GM23338 (cell line): ENCODE results near the gene RBM33. TPM values are rescaled to one million over a fixed set of nuclear protein-coding genes. Genes with fewer than 3 reads are reported as not detected.

Source experiments
- ATAC-seq: fragments of 200-7000 bp; cut with Tn5 transposase; 3 replicates; pipeline ENCODE4 v1.9.1; 2020
- DNase-seq: peaks from one replicate; pipeline ENCODE4 v3.0.0-alpha.2; 2015; ENCODE audit warnings: low spot score
- H2AFZ ChIP-seq: fragments of 200-600 bp; sonication (generic); 2 replicates; pipeline ENCODE4 v1.8.0; 2016; ENCODE audit warnings: antibody characterized with exemption, mild to moderate bottlenecking, moderate library complexity
- H3F3A ChIP-seq: fragments of 200-600 bp; sonication (generic); replicated peaks from 2 replicates; pipeline ENCODE4 v1.8.0; 2017; ENCODE audit warnings: antibody characterized with exemption, mixed run types, low read depth
- H3K27ac ChIP-seq: fragments of 200-600 bp; sonication (generic); 2 replicates; pipeline ENCODE4 v1.6.1; 2016; ENCODE audit warnings: low read depth
- H3K27me3 ChIP-seq: fragments of 200-600 bp; sonication (generic); 2 replicates; pipeline ENCODE4 v1.8.0; 2016; ENCODE audit warnings: mild to moderate bottlenecking, mixed run types, moderate library complexity; ENCODE audit not compliant: insufficient read depth
- H3K36me3 ChIP-seq: fragments of 200-600 bp; sonication (generic); 2 replicates; pipeline ENCODE4 v1.8.0; 2016; ENCODE audit warnings: mild to moderate bottlenecking; ENCODE audit not compliant: insufficient read depth
- H3K4me1 ChIP-seq: fragments of 200-600 bp; sonication (generic); 2 replicates; pipeline ENCODE4 v1.8.0; 2016; ENCODE audit warnings: mild to moderate bottlenecking, moderate library complexity; ENCODE audit not compliant: insufficient read depth
- H3K4me2 ChIP-seq: fragments of 200-600 bp; sonication (generic); 2 replicates; pipeline ENCODE4 v1.7.1; 2017; ENCODE audit warnings: mixed run types
- H3K4me3 ChIP-seq: fragments of 200-600 bp; sonication (generic); 2 replicates; pipeline ENCODE4 v1.6.1; 2016; ENCODE audit warnings: mixed run types
- H3K79me2 ChIP-seq: fragments of 200-600 bp; sonication (generic); replicated peaks from 2 replicates; pipeline ENCODE4 v1.8.0; 2017; ENCODE audit warnings: mild to moderate bottlenecking; ENCODE audit not compliant: insufficient read depth
- H3K9me2 ChIP-seq: fragments of 200-600 bp; sonication (generic); 2 replicates; pipeline ENCODE4 v1.8.0; 2017; ENCODE audit not compliant: insufficient read depth
- H4K20me1 ChIP-seq: fragments of 200-600 bp; sonication (generic); replicated peaks from 2 replicates; pipeline ENCODE4 v1.8.0; 2017; ENCODE audit warnings: mild to moderate bottlenecking; ENCODE audit not compliant: insufficient read depth
- H3K27ac Mint-ChIP-seq: 2 replicates; pipeline ENCODE4 v1.8.0; 2020; ENCODE audit warnings: inconsistent platforms, mild to moderate bottlenecking, moderate library complexity, mixed read lengths
- H3K27me3 Mint-ChIP-seq: 3 replicates; pipeline ENCODE4 v1.8.0; 2022; ENCODE audit warnings: low read depth, mild to moderate bottlenecking, moderate library complexity, mixed read lengths, inconsistent platforms; ENCODE audit not compliant: insufficient read depth, poor library complexity
- H3K36me3 Mint-ChIP-seq: 3 replicates; pipeline ENCODE4 v1.8.0; 2021; ENCODE audit warnings: low read depth, mild to moderate bottlenecking, inconsistent platforms, moderate library complexity, mixed read lengths
- H3K4me1 Mint-ChIP-seq: 3 replicates; pipeline ENCODE4 v1.8.0; 2020; ENCODE audit warnings: mild to moderate bottlenecking, inconsistent platforms, mixed read lengths
- H3K4me3 Mint-ChIP-seq: 3 replicates; pipeline ENCODE4 v1.8.0; 2021; ENCODE audit warnings: moderate library complexity, mild to moderate bottlenecking, inconsistent platforms, mixed read lengths
- H3K9me3 Mint-ChIP-seq: 3 replicates; pipeline ENCODE4 v1.8.0; 2020; ENCODE audit warnings: moderate library complexity, mild to moderate bottlenecking, inconsistent platforms, mixed read lengths
- CREB1 ChIP-seq: fragments of 250-450 bp; sonication (Bioruptor Pico); IDR thresholded peaks from 2 replicates; pipeline ENCODE4 v1.5.0; 2020; ENCODE audit warnings: low read depth, mild to moderate bottlenecking, moderate library complexity
- CTCF ChIP-seq, 2 experiments: fragments of 200-600 bp in 1 of 2; sonication (generic) in 1 of 2; conservative IDR thresholded peaks; 2 replicates each; pipeline versions ENCODE4 v1.5.1 to v1.6.1; 2016 to 2017; ENCODE audit warnings: antibody characterized with exemption in 2 of 2, low read depth in 2 of 2, mild to moderate bottlenecking in 2 of 2, moderate library complexity in 1 of 2
- EZH2 ChIP-seq: fragments of 200-600 bp; sonication (generic); IDR thresholded peaks from one replicate; pipeline ENCODE4 v1.8.0; 2017; ENCODE audit warnings: antibody characterized with exemption, mild to moderate bottlenecking, low read depth; ENCODE audit not compliant: unreplicated experiment
- JUNB ChIP-seq: IDR thresholded peaks from one replicate; pipeline ENCODE4 v1.6.1; 2016; ENCODE audit warnings: antibody characterized with exemption; ENCODE audit not compliant: unreplicated experiment
- NANOG ChIP-seq: IDR thresholded peaks from 2 replicates; pipeline ENCODE4 v1.6.1; 2016; ENCODE audit warnings: antibody characterized with exemption, borderline replicate concordance
- POLR2AphosphoS5 ChIP-seq: IDR thresholded peaks from 2 replicates; pipeline ENCODE4 v1.6.1; 2016; ENCODE audit warnings: antibody characterized with exemption, low read depth
- STAT1 ChIP-seq: IDR thresholded peaks from one replicate; pipeline ENCODE4 v1.6.1; 2016; ENCODE audit warnings: antibody characterized with exemption; ENCODE audit not compliant: unreplicated experiment
- ZNF114 ChIP-seq: fragments of 250-450 bp; sonication (Bioruptor Pico); IDR thresholded peaks from 2 replicates; pipeline ENCODE4 v1.5.0; 2020; ENCODE audit warnings: mild to moderate bottlenecking, moderate library complexity
- ZNF331 ChIP-seq: fragments of 250-450 bp; sonication (Bioruptor Pico); IDR thresholded peaks from 2 replicates; pipeline ENCODE4 v1.5.0; 2020; ENCODE audit warnings: low read depth, mild to moderate bottlenecking, moderate library complexity
- ZNF462 ChIP-seq: fragments of 250-450 bp; sonication (Bioruptor Pico); IDR thresholded peaks from 2 replicates; pipeline ENCODE4 v1.5.0; 2020; ENCODE audit warnings: mild to moderate bottlenecking, moderate library complexity
- polyA plus RNA-seq: library from polyadenylated mRNA; unstranded; fragments of >200 nt; fragmentation: Nextera tagmentation; extraction: Ambion mirVana; gene quantifications from 2 replicates; pipeline ENCODE4 v1.2.1, GENCODE V29; 2016
- total RNA-seq: library from RNA; depleted of rRNA; stranded (reverse); fragments of >200 nt; shearing (Covaris generic); gene quantifications from 2 replicates; pipeline ENCODE4 v1.2.3, GENCODE V29; 2014
- TF ChIP-seq, protein P1 (sequence below): IDR thresholded peaks from one replicate; pipeline ENCODE4 v1.6.1; 2018; ENCODE audit warnings: antibody characterized with exemption; ENCODE audit not compliant: unreplicated experiment

Gene RBM33
- total and polyA plus RNA-seq, 2 experiments from 2014 or later, result 47.7 to 94.7 TPM

- Mint-ChIP-seq H3K4me3 (no peak overlapping the region), H3K4me1 (peaks cover 35% of the 10 kb centered on the region), H3K9me3 (no peaks in the 10 kb centered on the region), H3K27me3 (peaks cover 5% of the 10 kb centered on the region), H3K36me3 (peaks cover 49% of the 10 kb centered on the region), H3K27ac (no peak overlapping the region)
- H3K4me1 ChIP-seq, result peaks cover 3% of the 10 kb centered on the region
- ATAC-seq (no peak), DNase-seq (no peak)
- H3K4me3 ChIP-seq, result no peak overlapping the region
- H2AFZ ChIP-seq, result no peak overlapping the region
- H3K27me3 ChIP-seq, result no peaks in the 10 kb centered on the region
- H3K4me2 ChIP-seq, result no peak overlapping the region
- TF ChIP-seq, protein P1, sequence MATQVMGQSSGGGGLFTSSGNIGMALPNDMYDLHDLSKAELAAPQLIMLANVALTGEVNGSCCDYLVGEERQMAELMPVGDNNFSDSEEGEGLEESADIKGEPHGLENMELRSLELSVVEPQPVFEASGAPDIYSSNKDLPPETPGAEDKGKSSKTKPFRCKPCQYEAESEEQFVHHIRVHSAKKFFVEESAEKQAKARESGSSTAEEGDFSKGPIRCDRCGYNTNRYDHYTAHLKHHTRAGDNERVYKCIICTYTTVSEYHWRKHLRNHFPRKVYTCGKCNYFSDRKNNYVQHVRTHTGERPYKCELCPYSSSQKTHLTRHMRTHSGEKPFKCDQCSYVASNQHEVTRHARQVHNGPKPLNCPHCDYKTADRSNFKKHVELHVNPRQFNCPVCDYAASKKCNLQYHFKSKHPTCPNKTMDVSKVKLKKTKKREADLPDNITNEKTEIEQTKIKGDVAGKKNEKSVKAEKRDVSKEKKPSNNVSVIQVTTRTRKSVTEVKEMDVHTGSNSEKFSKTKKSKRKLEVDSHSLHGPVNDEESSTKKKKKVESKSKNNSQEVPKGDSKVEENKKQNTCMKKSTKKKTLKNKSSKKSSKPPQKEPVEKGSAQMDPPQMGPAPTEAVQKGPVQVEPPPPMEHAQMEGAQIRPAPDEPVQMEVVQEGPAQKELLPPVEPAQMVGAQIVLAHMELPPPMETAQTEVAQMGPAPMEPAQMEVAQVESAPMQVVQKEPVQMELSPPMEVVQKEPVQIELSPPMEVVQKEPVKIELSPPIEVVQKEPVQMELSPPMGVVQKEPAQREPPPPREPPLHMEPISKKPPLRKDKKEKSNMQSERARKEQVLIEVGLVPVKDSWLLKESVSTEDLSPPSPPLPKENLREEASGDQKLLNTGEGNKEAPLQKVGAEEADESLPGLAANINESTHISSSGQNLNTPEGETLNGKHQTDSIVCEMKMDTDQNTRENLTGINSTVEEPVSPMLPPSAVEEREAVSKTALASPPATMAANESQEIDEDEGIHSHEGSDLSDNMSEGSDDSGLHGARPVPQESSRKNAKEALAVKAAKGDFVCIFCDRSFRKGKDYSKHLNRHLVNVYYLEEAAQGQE, result no peak
- TF ChIP-seq CREB1 (CRISPR knock-in tag) (no peak), NANOG (no peak), JUNB (no peak), ZNF331 (CRISPR knock-in tag) (no peak), ZNF462 (CRISPR knock-in tag) (no peak), CTCF (conservative IDR thresholded peaks at IDR 0.05; ENCODE audit: low read depth in 2 of 2) (no peak), POLR2AphosphoS5 (no peak), ZNF114 (CRISPR knock-in tag) (no peak), STAT1 (no peak), EZH2 (no peak)
- H3K9me2 ChIP-seq, result no peaks in the 10 kb centered on the region
- no peak overlapping the region for H3K27ac ChIP-seq
- peaks cover 24% of the 10 kb centered on the region for H3K36me3 ChIP-seq
- peaks cover 36% of the 10 kb centered on the region for H4K20me1 ChIP-seq
- 0 out of 2 replicates have a peak, but pooled peaks cover 7% of the 10 kb centered on the region for H3F3A ChIP-seq
- H3K79me2 ChIP-seq, result peaks cover 31% of the 10 kb centered on the region
These were observed 121.0 kb downstream of the RBM33 start for GRCh38 chr7:155765458-155765857.
